ENCODE measurements around the gene MRPL16.

MRPL16 gene

DNA sequence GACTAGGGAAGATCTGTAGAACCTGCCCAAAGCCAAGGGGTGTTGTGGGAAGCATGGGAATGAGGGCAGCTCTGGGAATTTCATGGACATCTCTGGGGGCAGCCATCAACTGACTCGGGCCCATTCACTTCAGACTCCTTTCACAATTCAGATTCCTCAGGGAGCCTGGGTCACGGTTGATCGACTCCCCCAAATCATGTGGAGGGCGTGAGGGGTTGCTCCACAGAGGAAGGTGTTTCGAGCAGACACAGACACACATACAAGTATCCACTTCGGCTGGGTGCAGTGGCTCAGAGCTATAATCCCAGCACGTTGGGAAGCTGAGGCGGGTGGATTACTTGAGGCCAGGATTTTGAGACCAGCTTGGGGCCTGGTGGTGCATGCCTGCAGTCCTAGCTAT is 39.7 kb downstream of the MRPL16 start:
- no peak for DNase-seq (ENCODE audit: low read depth)

DNA sequence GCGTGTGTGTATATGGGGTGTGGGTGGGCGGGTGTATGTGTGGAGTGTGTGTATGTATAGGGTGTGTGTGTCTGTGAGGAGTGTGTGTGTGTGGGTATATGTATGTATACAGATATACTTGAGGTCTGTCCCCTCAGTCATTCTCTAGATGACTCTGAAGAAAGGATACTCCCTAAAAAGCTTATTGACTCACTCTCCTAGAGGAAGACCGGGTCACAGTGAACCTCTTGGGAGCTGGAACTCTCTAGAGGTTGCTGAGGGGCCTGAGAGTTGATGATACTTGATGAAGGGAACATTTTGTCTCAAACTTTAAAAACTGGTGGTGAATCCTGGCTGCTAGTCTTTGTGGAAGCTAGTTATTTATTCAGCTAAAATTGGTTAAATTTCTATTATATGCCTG is 40.3 kb downstream of the MRPL16 start:
- DNase-seq (ENCODE audit: low read depth): no peak

DNA sequence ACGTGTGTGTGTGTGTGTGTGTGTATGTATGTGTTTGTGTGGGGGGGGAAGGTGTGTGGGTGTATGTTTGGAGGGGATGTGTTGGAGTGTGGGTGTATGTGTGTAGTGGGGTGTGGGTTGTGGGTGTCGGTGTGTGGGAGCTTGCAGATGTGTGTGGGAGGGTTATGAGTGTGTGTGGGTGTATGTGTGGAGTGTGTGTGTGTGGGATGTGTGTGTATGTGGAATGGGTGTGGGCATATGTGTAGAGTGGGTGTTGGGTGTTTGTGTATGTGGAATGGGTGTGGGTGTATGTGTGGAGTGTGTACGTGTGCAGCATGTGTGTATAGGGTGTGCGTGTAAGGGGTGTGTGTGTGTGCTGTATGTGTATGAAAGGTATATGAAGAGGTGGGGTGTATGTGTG is 40.8 kb downstream of the MRPL16 start:
- no peak for DNase-seq (ENCODE audit: low read depth)

DNA sequence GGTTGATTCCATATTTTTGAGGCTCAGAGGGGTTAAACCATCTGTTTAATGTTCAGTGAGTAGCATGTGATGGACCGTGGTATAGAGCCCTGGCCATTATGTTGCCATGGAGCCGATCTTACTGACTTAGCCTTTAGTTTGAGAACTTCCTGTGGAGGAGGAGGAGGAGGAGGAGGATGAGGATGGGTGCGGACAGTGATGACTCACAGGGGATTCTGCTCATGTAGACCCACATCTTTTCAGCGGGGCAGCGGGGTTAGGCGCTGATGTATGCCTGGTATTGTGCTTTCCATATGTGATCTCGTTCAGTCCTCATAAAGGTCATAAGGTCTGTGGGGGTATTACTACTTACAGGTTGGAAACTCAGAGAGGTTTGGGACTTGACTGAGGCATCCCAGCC is 41.5 kb downstream of the MRPL16 start:
- no peak for DNase-seq (ENCODE audit: low read depth)

DNA sequence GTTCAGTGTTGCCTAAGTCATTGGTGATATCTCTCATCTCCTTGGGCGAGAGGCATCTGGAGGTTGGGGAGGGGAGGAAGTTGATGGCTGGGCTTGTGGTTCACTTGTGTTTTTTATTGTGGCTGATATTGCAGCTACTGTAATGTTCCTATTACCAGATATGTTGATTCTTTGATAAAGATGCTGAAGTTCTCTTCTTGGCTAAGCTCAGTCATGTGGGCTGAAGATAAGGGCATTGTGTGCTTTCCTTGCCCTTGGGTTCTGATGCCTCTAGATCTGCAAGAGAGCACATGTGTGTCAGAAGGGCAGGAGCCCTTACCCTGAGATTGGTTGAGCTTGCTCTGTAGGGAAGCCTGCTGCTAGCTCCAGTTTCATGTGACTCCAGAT is 43.4 kb downstream of the MRPL16 start:
- no peak for DNase-seq (ENCODE audit: low read depth)

DNA sequence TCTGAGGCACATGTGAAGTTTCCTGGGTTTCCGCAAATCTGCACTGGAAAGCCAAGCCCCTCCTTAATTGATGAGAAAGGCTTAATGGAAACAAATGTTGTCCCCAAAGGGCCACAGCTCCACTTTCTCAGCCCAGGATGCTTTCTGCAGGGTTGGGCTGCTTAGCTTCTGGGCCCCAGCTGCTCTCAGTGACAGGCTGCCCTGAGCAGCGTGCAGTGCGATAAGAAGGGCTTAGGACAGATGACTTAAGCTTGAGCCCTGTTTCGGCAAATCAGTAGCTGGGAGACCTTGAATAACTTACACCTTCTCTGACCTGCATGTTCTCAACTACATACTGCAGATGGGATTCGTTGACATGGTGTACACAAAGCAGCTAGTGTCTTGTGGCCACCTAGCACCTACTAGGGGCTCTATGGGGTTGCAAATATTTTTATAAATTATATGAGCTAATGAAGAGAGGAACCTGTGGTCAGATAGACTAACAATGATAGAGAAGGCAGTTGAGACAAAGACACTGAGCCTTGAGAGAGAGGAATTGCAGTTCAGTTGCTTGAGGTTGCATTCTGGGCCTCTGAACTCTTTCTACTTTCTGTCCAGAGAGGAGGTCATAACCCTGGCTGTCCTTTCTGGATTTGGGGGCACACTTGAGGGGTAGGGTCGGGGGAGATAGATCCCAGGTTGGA is 43.9 kb downstream of the MRPL16 start:
- DNase-seq (ENCODE audit: low read depth): no peak

DNA sequence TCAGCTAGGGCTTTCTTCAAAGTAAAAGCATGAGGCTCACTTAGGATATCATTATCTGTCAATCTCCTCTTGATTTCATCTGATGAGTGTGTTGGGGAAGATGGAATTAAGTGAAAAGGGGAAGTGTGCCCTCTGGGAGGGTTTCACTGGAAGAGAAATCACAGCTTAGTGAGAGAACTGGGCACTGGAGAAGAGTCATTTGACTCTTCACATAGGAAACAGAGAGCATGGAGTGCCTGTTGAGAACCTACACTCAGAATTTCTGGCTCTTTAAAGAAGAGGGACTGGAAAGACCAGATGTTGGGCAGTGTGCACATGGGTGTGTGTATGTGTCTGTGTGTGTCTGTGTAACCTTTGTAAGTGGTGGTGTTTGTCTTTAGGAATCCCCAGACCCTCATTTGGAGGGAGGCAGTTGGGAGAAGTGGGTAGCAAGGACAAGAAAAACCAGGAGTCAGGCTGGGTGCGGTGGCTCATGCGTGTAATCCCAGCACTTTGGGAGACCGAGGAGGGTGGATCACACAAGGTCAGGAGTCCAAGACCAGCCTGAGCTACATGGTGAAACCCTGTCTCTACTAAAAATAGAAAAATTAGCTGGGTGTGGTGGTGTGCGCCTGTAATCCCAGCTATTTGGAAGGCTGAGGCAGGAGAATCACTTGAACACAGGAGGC is 45.4 kb downstream of the MRPL16 start:
- DNase-seq (ENCODE audit: low read depth): no peak

DNA sequence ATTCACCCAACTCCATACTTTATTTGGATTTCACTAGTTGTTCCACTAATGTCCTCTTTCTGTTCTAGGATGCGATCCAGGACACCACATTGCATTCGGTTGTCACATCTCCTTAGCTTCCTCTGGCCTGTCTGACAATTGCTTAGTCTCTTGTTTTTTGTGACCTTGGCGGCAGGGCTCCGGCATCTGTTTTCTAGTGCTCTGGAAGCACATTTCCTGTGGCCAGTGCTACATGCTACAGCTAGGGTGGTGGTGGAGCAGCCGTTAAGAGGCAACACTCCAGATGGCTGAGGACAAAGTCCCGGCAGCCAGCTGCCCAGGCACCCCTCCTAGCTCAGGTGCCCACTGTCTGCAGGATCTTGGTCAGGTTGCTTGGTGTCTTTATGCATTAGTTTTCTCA is 48.6 kb downstream of the MRPL16 start:
- no peak for DNase-seq (ENCODE audit: low read depth)

DNA sequence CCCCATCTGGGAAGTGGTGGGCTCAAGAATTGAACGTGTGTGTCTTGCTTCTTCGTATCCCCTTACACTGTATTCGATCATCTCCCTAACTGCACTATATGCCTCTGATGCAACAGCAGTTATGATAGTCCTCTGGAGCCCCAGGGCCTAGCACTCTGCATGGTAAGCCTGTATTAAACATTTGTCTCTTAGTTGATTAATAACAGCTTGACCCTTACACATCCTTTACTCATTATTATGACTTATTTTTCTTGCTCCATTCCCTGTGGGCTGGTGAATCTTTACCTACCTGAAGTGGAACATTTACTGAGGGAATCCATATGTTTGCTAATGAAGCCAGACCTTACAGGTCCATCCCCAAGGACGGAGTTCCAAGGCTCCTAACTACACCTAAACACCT is 49.8 kb downstream of the MRPL16 start:
- DNase-seq (ENCODE audit: low read depth): no peak

DNA sequence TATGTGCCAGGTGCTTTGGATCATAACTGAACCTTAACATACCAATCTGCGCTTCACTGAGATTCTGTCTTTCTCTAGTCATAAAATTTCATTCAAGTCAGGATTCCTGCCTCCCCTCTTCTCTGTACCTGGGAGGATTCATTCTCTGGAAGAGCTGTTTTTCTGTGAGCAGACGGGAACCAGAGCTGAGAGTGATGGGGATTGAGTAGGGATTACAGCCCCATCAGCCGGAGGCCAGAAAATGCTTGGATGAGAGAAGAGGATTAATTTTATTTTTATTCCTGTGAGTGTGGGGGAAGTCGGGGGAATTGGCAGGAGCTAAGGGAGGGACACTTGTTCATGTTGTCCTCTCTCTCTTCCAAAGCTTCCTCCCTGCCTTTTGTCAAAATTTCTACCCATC is 50.7 kb downstream of the MRPL16 start:
- no peak for DNase-seq (ENCODE audit: low read depth)

DNA sequence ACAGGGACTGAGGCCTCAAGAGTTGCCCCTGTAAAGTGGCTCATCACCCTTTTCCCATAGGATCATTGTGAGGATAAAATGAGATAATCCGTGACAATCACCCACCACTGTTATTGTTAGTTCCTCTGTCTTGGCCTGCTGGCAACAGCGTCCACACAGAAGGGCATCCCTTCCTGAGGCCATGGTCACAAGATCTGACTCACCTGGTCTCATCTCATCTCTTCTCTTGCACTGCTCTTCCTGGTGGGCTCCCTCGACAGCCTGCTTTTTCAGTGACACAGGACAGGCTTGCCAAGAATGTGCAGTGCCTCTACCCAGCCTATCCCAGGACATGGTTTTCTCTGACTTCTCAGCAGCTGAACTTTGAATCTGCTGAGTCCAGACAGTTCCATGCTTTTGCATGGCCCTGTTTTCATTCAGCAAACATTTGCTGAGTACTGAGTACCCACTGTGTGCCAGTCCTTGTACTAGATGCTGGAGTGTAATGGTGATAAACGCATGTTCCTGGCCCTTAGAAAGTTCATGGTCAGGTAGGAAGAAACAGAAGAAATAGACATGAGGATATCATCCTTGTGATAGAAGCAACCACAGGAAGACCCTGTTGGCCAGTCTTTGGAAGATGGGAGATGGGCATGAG is 52.1 kb downstream of the MRPL16 start:
- no peak for DNase-seq (ENCODE audit: low read depth)

DNA sequence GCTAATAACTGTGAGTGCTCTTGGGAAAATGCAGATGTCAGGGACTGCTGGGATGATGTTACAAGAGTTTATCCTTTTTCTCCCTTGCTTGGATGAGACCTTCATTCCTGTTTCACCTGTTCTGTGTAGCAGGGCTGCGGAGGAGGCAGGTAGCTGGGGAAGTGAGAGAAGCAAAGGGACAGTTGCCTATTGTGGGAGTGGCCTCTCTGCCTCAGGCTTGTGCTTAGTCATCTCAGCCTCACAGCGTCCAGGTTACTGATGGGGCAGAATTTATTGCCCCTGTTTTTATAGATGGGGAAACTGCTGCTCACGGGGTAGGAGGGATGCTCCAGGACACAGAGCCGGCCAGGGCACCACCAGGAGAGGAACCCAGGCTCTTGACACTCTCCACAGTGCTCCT is 53.7 kb downstream of the MRPL16 start:
- no peak for DNase-seq (ENCODE audit: low read depth)

DNA sequence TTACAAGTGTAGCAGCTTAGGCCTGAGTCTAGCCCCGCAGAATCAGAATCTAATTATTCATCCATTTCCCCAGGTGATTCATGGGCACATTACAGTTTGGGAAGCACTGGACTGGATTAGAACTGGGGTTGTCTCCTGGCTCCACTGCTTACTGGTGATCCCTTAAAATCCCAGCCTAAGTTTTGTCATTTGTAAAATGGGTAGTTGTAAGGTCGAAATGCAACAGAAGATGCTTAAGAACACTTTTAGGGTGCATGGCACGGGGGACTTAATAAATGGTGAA is 54.1 kb downstream of the MRPL16 start:
- DNase-seq (ENCODE audit: low read depth): no peak
